ENCODE results near the gene MKLN1.

Gene MKLN1

DNA sequence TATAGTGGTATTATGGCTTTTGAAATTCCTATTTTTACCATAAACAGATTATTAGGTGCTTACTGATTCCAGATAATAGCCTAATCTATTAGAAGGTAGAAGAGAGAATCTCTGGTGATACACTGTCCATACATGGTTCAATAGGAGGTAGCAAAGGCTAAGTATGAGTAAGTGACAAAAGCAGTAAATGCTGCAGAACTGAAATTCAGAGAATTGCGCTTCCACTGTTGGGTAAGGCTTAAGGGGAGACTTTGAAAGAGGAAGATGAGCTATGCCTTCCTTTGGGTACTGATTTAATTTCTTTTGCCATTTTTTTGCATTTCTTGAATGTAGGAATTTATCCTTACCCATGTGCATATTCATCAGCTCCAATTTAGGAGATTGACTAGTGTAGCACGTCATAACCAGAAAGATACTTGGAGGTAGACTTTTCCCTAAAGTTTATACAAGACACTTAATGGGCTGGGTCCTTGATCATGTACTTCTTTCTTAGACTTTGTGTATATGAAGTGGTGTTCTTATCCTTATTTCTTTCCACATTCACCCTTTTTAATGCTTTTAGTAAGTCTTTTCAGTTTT is 15.3 kb downstream of the MKLN1 start:
- ChIA-PET CTCF (no interaction called here), POLR2A (no interaction called here)
- TF ChIP-seq, protein P1, sequence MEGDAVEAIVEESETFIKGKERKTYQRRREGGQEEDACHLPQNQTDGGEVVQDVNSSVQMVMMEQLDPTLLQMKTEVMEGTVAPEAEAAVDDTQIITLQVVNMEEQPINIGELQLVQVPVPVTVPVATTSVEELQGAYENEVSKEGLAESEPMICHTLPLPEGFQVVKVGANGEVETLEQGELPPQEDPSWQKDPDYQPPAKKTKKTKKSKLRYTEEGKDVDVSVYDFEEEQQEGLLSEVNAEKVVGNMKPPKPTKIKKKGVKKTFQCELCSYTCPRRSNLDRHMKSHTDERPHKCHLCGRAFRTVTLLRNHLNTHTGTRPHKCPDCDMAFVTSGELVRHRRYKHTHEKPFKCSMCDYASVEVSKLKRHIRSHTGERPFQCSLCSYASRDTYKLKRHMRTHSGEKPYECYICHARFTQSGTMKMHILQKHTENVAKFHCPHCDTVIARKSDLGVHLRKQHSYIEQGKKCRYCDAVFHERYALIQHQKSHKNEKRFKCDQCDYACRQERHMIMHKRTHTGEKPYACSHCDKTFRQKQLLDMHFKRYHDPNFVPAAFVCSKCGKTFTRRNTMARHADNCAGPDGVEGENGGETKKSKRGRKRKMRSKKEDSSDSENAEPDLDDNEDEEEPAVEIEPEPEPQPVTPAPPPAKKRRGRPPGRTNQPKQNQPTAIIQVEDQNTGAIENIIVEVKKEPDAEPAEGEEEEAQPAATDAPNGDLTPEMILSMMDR (IDR thresholded peaks at IDR 0.05; ENCODE audit: control extremely low read depth, extremely low read depth, low read depth, missing control alignments): no peak
- DNase-seq (ENCODE audit: extremely low spot score): no peak

DNA sequence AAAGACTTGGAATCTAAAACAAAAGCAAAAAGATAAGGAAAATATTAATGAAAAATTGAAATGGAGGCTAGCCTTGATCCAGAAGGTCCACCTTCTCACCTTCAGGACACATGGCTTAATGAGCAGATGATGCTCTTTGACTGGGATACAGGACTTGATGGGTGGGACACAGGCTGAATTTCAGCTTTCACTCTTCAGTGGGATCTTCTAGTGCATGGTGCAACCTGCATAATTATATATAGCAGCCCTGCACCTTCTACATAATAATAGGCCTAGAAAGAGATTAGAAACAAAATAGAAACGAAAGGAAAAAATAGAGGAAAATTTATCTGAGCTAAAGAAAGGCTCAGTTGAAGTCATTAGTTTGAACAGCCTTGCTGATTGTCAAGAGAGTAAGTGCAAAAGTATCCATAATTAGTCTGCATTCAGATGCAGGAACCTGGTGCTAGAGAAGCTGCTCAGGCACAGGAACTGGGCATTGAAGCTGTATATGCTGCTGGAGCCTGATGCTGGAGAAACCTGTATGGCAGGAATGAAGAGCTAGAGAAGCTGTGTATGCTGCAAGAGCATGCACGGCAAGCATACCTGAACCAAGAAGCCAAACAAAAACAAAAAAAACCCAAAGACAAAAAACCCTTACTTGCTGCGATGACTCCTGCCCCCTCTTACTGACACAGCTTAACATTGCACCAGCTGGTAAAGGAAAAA is 19.4 kb downstream of the MKLN1 start:
- CTCF ChIA-PET: interaction anchor here (0.9 to 1.5 kb wide), 4 partner anchors 9 to 223 kb away, joined by 3 to 5 read pairs (median 3); no protein-coding TSS in a partner anchor
- POLR2A ChIA-PET: no interaction called here

DNA sequence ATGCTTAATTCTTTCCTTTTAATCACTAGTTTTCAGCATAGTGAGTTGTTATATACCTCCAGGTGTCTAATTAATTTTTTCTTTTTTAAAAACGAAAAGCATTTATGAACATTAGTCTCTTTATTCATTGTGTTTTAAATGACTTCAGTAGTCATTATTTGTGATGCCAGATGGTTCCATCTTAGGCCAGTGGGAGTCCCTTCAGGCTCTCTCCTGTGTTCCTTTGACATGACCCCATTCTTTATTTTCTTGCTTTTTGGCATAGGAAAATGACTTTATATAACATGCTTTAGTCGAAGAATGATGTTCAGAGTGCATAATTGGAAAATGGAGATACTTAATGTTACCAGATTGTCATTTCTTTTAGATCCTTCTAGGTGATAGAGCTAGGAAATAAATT is 24.4 kb downstream of the MKLN1 start:
- TF ChIP-seq, protein P1 (IDR thresholded peaks at IDR 0.05; ENCODE audit: control extremely low read depth, extremely low read depth, low read depth, missing control alignments): no peak
- DNase-seq (ENCODE audit: extremely low spot score): no peak
- CTCF ChIA-PET: no interaction called here
- POLR2A ChIA-PET: no interaction called here

More for the DNA sequence above, 19.4 kb downstream of the MKLN1 start:
- DNase-seq (ENCODE audit: extremely low spot score): no peak
- TF ChIP-seq, protein P1 (IDR thresholded peaks at IDR 0.05; ENCODE audit: control extremely low read depth, extremely low read depth, low read depth, missing control alignments): no peak

DNA sequence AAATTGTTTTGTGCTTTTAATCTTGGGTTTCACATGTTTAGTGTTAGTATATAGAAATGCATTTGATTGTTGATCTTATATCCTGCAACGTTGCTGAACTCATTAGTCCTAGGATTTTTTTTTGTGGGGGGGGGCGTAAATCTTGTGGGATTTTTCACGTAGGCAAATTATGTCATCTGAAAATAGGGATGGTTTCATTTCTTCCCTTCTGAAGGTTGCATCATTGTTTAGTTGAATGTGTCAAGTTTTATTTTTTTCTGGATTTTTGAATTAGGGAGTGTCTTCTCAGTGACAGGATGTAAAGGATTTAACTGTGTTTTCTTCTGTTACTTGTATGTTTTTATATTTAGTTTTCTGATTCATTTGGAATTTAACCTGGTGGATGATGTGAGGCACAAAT is 26.7 kb downstream of the MKLN1 start:
- TF ChIP-seq, protein P1 (IDR thresholded peaks at IDR 0.05; ENCODE audit: control extremely low read depth, extremely low read depth, low read depth, missing control alignments): no peak
- CTCF ChIA-PET: no interaction called here
- DNase-seq (ENCODE audit: extremely low spot score): no peak
- POLR2A ChIA-PET: no interaction called here

DNA sequence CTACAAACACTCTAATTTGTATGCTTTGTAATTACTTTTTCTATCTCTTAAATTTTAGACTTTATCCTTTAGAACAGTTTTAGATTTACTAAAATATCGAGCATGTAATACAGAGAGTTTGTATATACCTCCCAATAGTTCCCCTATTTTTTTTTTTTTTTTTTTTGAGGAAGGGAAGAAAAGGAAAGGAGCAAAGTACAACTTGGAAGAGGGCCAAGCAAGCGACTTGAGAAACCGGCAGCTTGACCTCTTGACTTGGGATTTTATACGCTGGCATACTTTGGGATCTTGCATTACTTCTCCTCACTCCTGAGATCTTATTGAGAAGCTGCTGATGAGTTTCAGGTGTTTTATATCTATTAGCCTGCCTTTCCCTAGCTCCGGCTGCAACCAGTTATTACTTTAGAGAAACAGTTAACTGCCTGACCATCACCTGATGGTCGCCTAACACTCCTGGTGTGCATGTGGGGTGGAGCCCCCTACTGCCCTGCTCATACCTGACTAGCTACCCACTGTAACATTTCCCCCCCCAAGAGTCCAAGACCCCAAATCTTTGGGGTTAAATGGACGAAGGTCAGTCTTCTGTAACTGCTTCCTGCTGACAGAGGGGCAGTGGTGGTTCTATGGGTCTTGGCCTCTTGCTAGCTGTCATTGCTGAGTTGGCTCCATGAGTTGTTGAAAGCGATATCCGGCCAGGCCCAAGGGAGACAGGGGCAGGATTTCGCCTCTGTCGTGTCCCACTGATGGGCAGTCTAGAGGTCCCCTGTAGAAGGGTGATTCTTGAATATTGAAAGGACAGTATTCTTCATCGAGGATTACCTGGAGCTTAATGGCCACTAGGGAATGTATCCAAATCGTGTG is 28.5 kb downstream of the MKLN1 start:
- CTCF ChIA-PET: interaction anchor here (0.9 to 1.4 kb wide), 2 partner anchors 9 to 11 kb away, joined by 3 to 5 read pairs; no protein-coding TSS in a partner anchor
- TF ChIP-seq, protein P1 (IDR thresholded peaks at IDR 0.05; ENCODE audit: control extremely low read depth, extremely low read depth, low read depth, missing control alignments): no peak
- no peak for DNase-seq (ENCODE audit: extremely low spot score)
- POLR2A ChIA-PET: interaction anchor here (0.5 kb wide), 1 partner anchor 34 kb away, joined by 5 read pairs; no protein-coding TSS in a partner anchor

DNA sequence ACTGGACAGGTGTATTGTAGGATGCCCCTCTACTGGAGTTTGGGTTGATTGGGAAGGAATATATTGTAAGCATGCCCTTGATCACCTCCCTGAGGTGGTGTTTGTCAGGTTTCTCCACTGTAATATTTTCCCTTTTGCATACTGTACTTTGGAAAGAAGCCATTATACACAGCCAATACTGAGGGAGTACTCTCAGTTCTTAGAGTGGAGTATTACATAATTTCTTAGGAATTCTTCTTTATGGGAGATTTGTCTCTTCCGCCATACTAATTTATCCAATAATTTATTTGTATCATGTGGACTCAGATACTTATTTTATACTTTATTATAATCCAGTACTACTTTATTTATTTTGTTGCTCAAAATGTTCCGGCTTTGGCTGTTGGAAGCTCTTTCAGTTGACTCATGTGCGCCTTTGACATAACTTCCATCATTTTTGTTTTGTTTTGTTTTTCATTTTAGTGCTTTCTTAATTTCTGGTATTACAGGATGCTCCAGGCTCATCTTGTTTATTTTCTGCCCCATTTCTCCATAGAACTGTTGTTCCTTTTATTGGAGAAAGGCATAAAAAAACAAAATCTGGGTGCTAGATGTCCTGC is 29.7 kb downstream of the MKLN1 start:
- POLR2A ChIA-PET: no interaction called here
- DNase-seq (ENCODE audit: extremely low spot score): no peak
- TF ChIP-seq, protein P1 (IDR thresholded peaks at IDR 0.05; ENCODE audit: control extremely low read depth, extremely low read depth, low read depth, missing control alignments): no peak
- CTCF ChIA-PET: no interaction called here

Measured in GM10248 (cell line).